Measurements from ENCODE around the gene NAA40. TPM values are rescaled to one million over a fixed set of nuclear protein-coding genes. Genes with fewer than 3 reads are reported as not detected.

Gene NAA40
- total RNA-seq, 1 donor from 2014 or later: 20.4 TPM

GRCh38 chr11:63920126-63920938 lies 18.5 kb upstream of the NAA40 start:
- Histone ChIP-seq H3K36me3 (no peaks in the 10 kb centered on the region), H3K9me3 (no peaks in the 10 kb centered on the region), H3K4me3 (no peak overlapping the region), H3K27ac (no peak overlapping the region), H3K27me3 (ENCODE audit: low read depth) (no peaks in the 10 kb centered on the region), H3K4me1 (peaks cover 48% of the 10 kb centered on the region)
- intact Hi-C loops (cut with DNase I): no loop called here
- TF ChIP-seq CTCF (IDR thresholded peaks at IDR 0.05): no peak
- DNase-seq: no peak
- peak; percentile 40 to 44 for ATAC-seq

GRCh38 chr11:63920939-63921417 lies 17.8 kb upstream of the NAA40 start:
- TF ChIP-seq CTCF (IDR thresholded peaks at IDR 0.05): peak; percentile 53
- DNase-seq (no peak), ATAC-seq (peak in 1 of 2 donors; percentile 35)
- no peaks in the 10 kb centered on the region for H3K27me3 ChIP-seq (ENCODE audit: low read depth)
- intact Hi-C loops (cut with DNase I): no loop called here
- H3K4me1 ChIP-seq: peaks cover 41% of the 10 kb centered on the region
- no peak overlapping the region for H3K4me3 ChIP-seq
- H3K27ac ChIP-seq: no peak overlapping the region
- H3K9me3 ChIP-seq: no peaks in the 10 kb centered on the region
- H3K36me3 ChIP-seq: no peaks in the 10 kb centered on the region

GRCh38 chr11:63922673-63923192 lies 16.1 kb upstream of the NAA40 start:
- no peak overlapping the region for H3K27ac ChIP-seq
- no peak for TF ChIP-seq CTCF (IDR thresholded peaks at IDR 0.05)
- H3K4me3 ChIP-seq: no peak overlapping the region
- H3K4me1 ChIP-seq: peaks cover 26% of the 10 kb centered on the region
- ATAC-seq (no peak), DNase-seq (no peak)
- intact Hi-C loops (cut with DNase I): no loop called here
- no peaks in the 10 kb centered on the region for H3K27me3 ChIP-seq (ENCODE audit: low read depth)
- H3K9me3 ChIP-seq: no peaks in the 10 kb centered on the region
- H3K36me3 ChIP-seq: no peaks in the 10 kb centered on the region

- DNase-seq (no peak), ATAC-seq (no peak)
- Histone ChIP-seq H3K27me3 (ENCODE audit: low read depth) (no peaks in the 10 kb centered on the region), H3K36me3 (no peaks in the 10 kb centered on the region), H3K4me3 (no peak overlapping the region), H3K9me3 (no peaks in the 10 kb centered on the region), H3K27ac (no peak overlapping the region), H3K4me1 (peaks cover 21% of the 10 kb centered on the region)
- TF ChIP-seq CTCF (IDR thresholded peaks at IDR 0.05): no peak
- intact Hi-C loops (cut with DNase I): no loop called here
These were observed 15.5 kb upstream of the NAA40 start for GRCh38 chr11:63923319-63923718.

GRCh38 chr11:63929616-63930015 lies 9.2 kb upstream of the NAA40 start:
- Histone ChIP-seq H3K36me3 (no peaks in the 10 kb centered on the region), H3K4me3 (no peak overlapping the region), H3K4me1 (no peaks in the 10 kb centered on the region), H3K27me3 (ENCODE audit: low read depth) (no peaks in the 10 kb centered on the region), H3K9me3 (no peaks in the 10 kb centered on the region), H3K27ac (no peak overlapping the region)
- DNase-seq (no peak), ATAC-seq (no peak)
- intact Hi-C loops (cut with DNase I): no loop called here
- TF ChIP-seq CTCF (IDR thresholded peaks at IDR 0.05): no peak

All from lower lobe of right lung (tissue), 2 donors.